ENCODE measurements around the gene SOBP.

Gene SOBP

GRCh38 chr6:107642095-107642860 lies 152.4 kb downstream of the SOBP start:
- DNase-seq, result no peak

DNA sequence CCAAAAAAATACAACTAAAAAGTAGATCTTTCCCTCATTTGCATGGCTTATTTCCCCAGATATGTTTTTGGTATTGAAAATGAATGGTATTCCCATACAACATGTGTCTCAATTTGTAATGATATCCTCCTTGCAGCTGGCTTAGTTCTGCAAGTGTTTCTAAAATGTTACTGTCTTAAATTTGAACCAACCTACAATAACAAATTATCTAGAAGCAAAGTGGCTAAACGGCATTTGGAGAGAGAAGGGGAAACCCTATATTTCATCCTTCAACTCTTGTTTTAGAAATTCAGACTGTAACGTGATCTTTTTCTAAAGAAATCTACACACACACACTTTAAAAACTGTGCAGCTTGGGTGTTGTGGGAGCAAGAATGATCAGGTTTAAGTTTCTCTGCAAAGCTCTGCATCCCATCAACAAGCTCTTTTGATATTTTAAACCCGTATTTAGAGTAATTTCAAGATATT lies 153.0 kb downstream of the SOBP start:
- DNase-seq, result no peak

- no peak for DNase-seq
Measured at GRCh38 chr6:107644513-107644912, 154.6 kb downstream of the SOBP start.

GRCh38 chr6:107645740-107646139 lies 155.8 kb downstream of the SOBP start:
- DNase-seq, result no peak

GRCh38 chr6:107646176-107646575 lies 156.3 kb downstream of the SOBP start:
- DNase-seq, result no peak

DNA sequence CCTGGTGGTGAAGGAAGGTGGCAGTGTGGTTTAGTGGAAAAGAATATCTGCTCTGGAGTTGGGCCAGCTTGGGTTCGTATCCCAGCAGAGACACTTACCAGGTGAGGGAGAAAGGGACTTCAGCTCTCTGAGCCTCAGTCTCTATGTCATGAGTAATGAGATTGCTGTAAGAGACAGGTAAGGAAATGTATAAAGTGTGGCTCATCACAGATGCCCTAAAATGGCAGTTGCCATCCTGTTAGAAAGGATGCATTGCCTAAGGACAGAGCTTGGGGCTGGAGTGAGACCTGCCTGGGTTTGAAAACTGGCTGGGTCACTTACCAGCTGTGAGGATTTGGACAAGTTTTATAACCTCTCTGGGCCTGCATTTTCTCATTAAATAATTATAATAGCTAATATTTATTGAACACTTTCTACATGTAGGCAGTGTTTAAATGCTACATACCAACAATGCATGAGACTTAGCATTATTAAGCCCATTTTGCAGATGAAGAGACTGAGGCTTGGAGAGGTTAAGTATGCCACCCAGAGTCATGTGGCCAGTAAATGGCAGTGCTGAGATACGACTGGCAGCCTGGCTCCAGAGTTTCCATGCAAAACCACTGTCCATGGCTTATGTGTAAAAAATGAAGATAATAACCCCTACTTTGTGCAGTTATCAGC lies 157.0 kb downstream of the SOBP start:
- no peak for DNase-seq

DNA sequence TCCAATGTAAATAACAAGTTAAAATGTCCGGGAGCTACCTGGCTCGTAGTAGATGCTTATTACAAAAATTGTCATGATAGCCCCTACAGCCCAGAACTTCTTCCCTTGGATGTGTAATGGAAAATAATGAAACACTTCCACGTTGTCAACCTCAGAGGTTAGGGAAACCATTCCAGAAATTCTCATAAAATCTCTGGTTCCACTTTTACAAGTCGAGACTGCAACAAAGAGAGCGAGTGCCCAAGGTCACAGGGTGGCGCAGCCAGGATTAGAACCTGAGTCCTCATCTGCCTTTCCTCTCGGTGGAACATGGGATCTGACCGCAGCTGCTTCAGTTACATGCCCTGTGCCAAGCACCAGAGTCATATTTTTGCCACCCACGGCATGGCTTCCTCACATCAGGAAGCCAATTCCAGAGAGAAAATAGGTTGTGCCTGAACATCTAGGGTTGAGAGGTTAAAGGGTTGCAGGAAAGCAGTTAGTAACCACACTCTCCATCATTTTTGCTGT lies 157.6 kb downstream of the SOBP start:
- DNase-seq, result no peak

GRCh38 chr6:107648983-107649382 lies 159.1 kb downstream of the SOBP start:
- no peak for DNase-seq

GRCh38 chr6:107652526-107653182 lies 162.7 kb downstream of the SOBP start:
- DNase-seq, result no peak

DNA sequence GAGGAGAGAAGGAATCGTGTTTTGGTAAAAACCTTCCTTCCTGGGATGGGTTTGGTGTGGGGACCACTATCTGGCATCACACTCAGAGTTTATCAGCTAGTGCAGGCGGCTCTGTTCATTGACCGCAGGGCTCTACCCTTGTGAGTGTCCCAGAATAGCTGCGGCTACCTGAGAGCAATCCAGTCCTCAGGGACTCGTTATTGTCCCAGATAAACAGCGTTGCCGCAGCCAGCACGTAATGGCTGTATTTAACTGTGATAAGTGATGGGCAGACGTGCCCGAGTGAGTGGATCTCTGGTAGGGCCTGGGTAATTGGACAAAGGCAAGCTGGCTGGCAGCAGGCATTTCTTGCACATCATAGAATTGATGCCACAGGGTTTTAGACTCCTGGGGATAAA lies 163.3 kb downstream of the SOBP start:
- no peak for DNase-seq

DNA sequence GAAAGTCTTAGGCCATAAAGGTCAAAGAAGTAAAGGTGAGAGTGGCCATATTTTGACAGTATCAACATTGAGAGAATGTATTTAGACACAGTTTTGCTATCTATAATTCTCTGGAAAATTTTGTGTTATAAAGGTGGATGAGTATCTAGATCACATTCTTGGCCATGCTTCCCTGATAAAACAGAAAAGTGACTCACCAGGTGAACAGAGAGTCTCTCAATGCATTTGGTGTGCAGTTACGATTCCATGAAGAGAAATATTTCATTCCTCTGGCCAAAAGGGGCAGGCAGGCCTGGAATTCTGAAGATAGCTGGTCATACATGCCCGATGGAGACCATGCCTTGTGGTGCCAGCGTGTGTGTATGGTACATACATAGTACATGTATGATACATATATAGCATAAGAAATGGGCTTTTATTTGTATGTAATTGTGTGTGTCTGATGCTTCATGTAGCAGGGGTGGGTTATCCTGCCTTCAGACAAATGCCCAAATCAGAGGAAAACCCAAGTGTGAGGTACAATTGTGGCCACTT lies 164.0 kb downstream of the SOBP start:
- no peak for DNase-seq

DNA sequence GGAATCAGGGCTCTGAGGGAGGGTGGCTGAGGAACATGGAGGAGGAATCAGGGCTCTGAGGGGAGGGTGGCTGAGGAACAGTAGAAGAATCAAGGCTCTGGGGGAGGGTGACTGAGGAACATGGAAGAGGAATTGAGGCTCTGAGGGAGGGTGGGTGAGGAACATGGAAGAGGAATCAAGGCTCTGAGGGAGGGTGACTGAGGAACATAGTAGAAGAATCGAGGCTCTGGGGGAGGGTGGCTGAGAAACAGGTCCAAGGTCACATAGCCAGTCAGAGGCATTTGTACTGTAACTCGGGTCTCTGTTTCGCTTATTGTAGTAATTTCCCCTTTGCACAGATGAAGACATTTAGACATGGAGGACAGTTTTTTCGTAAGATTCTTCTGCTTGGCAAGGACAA lies 164.8 kb downstream of the SOBP start:
- DNase-seq, result no peak

DNA sequence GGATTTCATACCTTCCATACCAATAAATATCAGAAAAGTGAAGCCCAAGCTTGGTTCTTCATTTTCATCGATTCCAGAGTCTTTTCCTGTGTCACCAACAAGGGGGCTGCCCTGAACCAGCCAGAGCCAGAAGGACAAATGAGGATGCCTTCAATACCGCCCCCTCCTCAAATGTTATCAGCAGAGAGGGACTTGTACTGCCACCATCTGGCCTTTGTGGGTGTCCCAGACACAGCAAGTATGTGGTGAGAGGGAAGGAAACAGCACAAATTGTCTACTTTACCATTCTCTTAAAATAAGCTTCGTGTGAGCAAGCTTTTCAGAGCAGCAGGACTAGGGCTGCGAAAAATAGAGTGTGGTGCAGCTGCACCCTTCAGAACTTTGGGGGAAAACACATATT lies 165.3 kb downstream of the SOBP start:
- DNase-seq, result no peak

DNA sequence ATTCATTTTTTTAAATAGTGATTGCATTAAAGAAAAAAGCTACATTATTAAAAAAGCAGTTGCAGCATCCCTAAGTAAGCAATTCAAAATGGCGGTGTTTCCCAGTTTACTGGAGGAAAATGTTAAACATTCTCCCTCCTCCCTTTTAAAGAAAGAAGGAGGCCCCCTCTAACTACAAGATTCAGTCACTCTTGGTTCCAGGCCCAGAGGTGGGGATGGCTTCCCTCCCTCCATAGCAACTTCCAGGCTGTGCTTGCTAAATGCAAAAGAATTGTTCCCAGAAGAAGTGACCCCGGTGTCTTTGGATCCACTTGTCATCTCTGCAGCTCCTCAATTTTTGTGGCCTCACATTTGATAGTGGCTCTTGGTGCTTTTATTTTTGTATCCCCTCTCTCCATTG lies 165.9 kb downstream of the SOBP start:
- DNase-seq, result no peak

DNA sequence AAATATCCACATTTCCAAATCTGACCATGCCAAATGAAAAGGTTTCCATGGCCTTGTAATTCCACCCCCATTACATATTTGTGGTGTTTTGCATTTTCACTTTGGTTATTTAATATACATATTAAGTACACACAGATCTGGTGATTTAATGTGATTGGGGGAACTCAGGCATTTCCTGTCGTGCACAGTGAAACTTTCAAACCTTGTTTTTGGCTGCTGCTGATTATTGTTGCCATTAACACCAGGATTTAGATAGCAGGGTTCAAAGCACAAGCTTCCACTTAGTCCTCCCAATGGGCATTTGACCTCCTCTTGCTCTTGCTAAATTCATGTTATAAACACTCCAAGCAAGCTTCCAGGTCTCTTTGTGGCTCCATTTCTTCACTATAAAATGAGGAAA lies 166.5 kb downstream of the SOBP start:
- DNase-seq, result no peak

- DNase-seq, result no peak
Measured at GRCh38 chr6:107656883-107657282, 167.0 kb downstream of the SOBP start.

GRCh38 chr6:107657373-107657754 lies 167.4 kb downstream of the SOBP start:
- DNase-seq, result no peak

DNA sequence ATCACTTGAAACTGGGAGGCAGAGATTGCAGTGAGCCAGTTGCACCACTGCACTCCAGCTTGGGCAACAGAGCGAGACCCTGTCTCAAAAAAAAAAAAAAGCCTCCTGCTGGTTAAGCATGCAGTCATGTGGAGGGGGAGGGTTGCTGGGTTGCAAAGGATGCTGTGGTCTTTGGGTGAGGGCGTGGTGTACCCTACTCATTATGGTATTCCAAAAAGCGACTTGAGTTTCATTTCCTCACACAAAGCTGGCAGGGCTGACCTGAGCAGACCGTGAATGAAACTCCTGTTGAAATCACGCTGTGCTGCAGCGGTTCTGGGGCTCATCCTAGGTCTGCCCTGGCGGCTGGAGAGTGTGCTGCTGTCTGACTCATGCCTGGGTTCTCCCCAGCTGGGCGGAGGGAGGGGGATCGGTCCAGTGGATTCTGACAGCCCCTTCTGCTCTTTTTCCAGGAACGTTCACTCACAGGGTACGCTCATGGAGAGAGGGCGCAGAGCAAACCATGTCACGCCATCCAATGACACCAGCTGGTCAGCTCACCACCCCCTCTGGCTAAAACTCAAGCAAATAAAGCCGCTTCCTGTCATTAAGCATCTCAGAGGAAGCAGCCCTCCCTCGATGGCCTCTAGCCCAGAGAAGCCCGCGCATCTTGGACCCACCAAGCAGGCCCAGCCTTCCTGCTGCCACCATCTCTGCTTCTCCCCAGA lies 168.0 kb downstream of the SOBP start:
- DNase-seq, result no peak

- no peak for DNase-seq
Measured at GRCh38 chr6:107658920-107659865, 169.3 kb downstream of the SOBP start.

- no peak for DNase-seq
Measured at GRCh38 chr6:107660839-107661238, 170.9 kb downstream of the SOBP start.

GRCh38 chr6:107661291-107661690 lies 171.4 kb downstream of the SOBP start:
- DNase-seq, result no peak

DNA sequence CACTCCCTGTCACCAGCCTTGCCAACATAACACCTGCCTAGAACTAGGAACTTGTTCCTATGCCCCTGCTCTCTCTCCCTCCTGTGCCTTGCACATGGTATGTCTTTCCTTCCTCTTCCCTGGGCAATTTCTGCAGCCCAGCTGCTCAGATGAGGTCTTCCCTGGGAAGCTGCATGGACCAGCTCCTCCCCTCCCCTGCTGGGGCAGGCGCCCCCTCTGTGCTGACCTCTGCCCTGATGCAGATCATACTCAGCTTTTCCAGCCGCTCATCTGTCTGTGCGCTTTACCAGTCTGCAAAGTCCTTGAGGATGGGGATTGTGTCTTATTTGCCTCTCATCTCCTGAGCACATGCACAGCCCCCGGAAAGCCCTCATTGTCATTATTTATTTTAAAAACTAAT lies 172.4 kb downstream of the SOBP start:
- DNase-seq, result no peak

All from effector CD8-positive, alpha-beta T cell (primary cell).